Endothelial cell of umbilical vein (primary cell): ENCODE results near the gene CAPG. TPM values are rescaled to one million over a fixed set of nuclear protein-coding genes. Genes with fewer than 3 reads are reported as not detected.

Experiments used
- BruUV-seq: library from RNA; stranded (reverse); fragments of 400-500 nt; replicated peaks from 2 replicates; lab custom pipeline; 2021; lab: Mats Ljungman, UMichigan
- CTCF ChIA-PET: fragments of 300-600, 350-600 bp; sonication (Branson Sonifier 250); formaldehyde crosslinking; loops from one replicate; lab custom pipeline; 2021; ENCODE audit warnings: antibody characterized with exemption, inconsistent platforms; lab: Charles Lee
- POLR2A ChIA-PET: fragments of 300-600, 350-600 bp; sonication (Branson Sonifier 250); formaldehyde crosslinking; loops from one replicate; lab custom pipeline; 2021; ENCODE audit warnings: antibody characterized with exemption, inconsistent platforms; lab: Charles Lee
- DNase-seq: peaks from one replicate; pipeline ENCODE4 v3.0.0-alpha.2; 2011; ENCODE audit warnings: low read depth, low spot score
- FAIRE-seq: peaks from 2 replicates; lab custom pipeline; 2011; peaks lifted over from hg19 to GRCh38; lab: Jason Lieb, UNC
- H2AFZ ChIP-seq: 2 replicates; pipeline ENCODE4 v1.6.0; 2012; ENCODE audit warnings: low read depth, low read length, control low read depth, inconsistent platforms
- H3K27ac ChIP-seq: 2 replicates; pipeline ENCODE4 v1.5.1; 2011; ENCODE audit warnings: low read depth, mild to moderate bottlenecking, control low read depth, low read length, moderate library complexity; ENCODE audit not compliant: insufficient read depth
- H3K27me3 ChIP-seq, 2 experiments: 2 replicates each; pipeline versions ENCODE4 v1.6.0 to v1.6.1; 2011; ENCODE audit warnings: low read length in 2 of 2, mixed read lengths in 1 of 2; ENCODE audit not compliant: control insufficient read depth in 2 of 2, insufficient read depth in 2 of 2
- H3K36me3 ChIP-seq, 2 experiments: 2 replicates in 1 of 2; 3 replicates in 1 of 2; pipeline ENCODE4 v1.5.1; 2011; ENCODE audit warnings: low read length in 2 of 2, mild to moderate bottlenecking in 1 of 2, moderate library complexity in 1 of 2; ENCODE audit not compliant: control insufficient read depth in 2 of 2, insufficient read depth in 2 of 2; ENCODE audit errors: extremely low read depth in 1 of 2
- H3K4me1 ChIP-seq: 3 replicates; pipeline ENCODE4 v1.5.1; 2011; ENCODE audit warnings: mild to moderate bottlenecking, low read length; ENCODE audit not compliant: control insufficient read depth, insufficient read depth; ENCODE audit errors: extremely low read depth
- H3K4me2 ChIP-seq: 2 replicates; pipeline ENCODE4 v1.6.1; 2011; ENCODE audit warnings: low read length, control low read depth, mixed read lengths; ENCODE audit not compliant: insufficient read depth
- H3K4me3 ChIP-seq, 3 experiments: fragments of 200-600 bp in 1 of 3; sonication (generic), shearing (Covaris generic) in 1 of 3; replicated peaks in 1 of 3; 2 replicates each; pipeline ENCODE4 v1.5.1; 2011 to 2016; ENCODE audit warnings: control low read depth in 3 of 3, low read length in 3 of 3, mild to moderate bottlenecking in 2 of 3, inconsistent platforms in 1 of 3, low read depth in 1 of 3, moderate library complexity in 1 of 3; ENCODE audit not compliant: insufficient read depth in 1 of 3
- H3K79me2 ChIP-seq: 2 replicates; pipeline ENCODE4 v1.6.0; 2012; ENCODE audit warnings: low read length, inconsistent platforms; ENCODE audit not compliant: control insufficient read depth, insufficient read depth
- H3K9ac ChIP-seq: replicated peaks from 2 replicates; pipeline ENCODE3; 2011; ENCODE audit warnings: low read length, control low read depth; ENCODE audit not compliant: insufficient read depth; ENCODE audit errors: extremely low read depth
- H3K9me1 ChIP-seq: replicated peaks from 3 replicates; pipeline ENCODE4 v1.6.0; 2011; ENCODE audit warnings: mild to moderate bottlenecking, low read length; ENCODE audit not compliant: control insufficient read depth, insufficient read depth; ENCODE audit errors: extremely low read depth
- H3K9me3 ChIP-seq: replicated peaks from 2 replicates; pipeline ENCODE4 v1.5.1; 2012; ENCODE audit warnings: low read length, inconsistent platforms; ENCODE audit not compliant: control insufficient read depth, insufficient read depth
- H4K20me1 ChIP-seq: replicated peaks from 2 replicates; pipeline ENCODE3; 2011; ENCODE audit warnings: mild to moderate bottlenecking, low read length; ENCODE audit not compliant: control insufficient read depth, insufficient read depth; ENCODE audit errors: extremely low read depth
- FOS ChIP-seq: IDR thresholded peaks from 2 replicates; pipeline ENCODE4 v1.6.1; 2011; ENCODE audit warnings: mild to moderate bottlenecking, low read length, moderate library complexity, borderline replicate concordance; ENCODE audit not compliant: insufficient read depth
- GATA2 ChIP-seq: IDR thresholded peaks from 2 replicates; pipeline ENCODE4 v1.7.0; 2011; ENCODE audit warnings: low read depth, mild to moderate bottlenecking, moderate library complexity, mixed read lengths, low read length; ENCODE audit not compliant: insufficient read length, insufficient read depth
- JUN ChIP-seq: IDR thresholded peaks from 2 replicates; pipeline ENCODE4 v1.6.1; 2011; ENCODE audit warnings: borderline replicate concordance, low read depth; ENCODE audit not compliant: insufficient read length, insufficient read depth
- MYC ChIP-seq: IDR thresholded peaks from one replicate; pipeline ENCODE4 v1.6.1; 2011; ENCODE audit warnings: mild to moderate bottlenecking, low read depth, low read length
- POLR2A ChIP-seq: IDR thresholded peaks from 2 replicates; pipeline ENCODE4 v1.6.1; 2012; ENCODE audit warnings: low read depth, mild to moderate bottlenecking, control low read depth, low read length
- POLR2AphosphoS5 ChIP-seq: IDR thresholded peaks from 2 replicates; pipeline ENCODE4 v1.6.1; 2012; ENCODE audit warnings: low read depth, mild to moderate bottlenecking, control low read depth, low read length, moderate library complexity; ENCODE audit not compliant: insufficient read depth
- dilution Hi-C: fragments of 300-500 bp; cut with MboI; formaldehyde crosslinking; loops from one replicate; pipeline ENCODE4 v1.15.0; 2019; ENCODE audit warnings: low sequenced_read_pairs; ENCODE audit not compliant: extremely low pct_ligation_motif_present
- intact Hi-C: fragments of 100-400 bp; cut with micrococcal nuclease; formaldehyde crosslinking; loops from one replicate; pipeline ENCODE4 v1.10.0; 2022
- polyA plus RNA-seq, 4 experiments: library from polyadenylated mRNA; depleted of rRNA in 3 of 4; stranded (reverse) in 3 of 4; unstranded in 1 of 4; fragments of >200 nt; gene quantifications; 2 replicates each; pipeline versions ENCODE4 v1.2.1 to v1.2.3, GENCODE V29; 2011 to 2012; ENCODE audit warnings: missing spikeins in 1 of 4
- total RNA-seq: library from RNA; stranded (reverse); gene quantifications from 2 replicates; pipeline ENCODE4 v1.2.3, GENCODE V29; 2021
- TF ChIP-seq, protein P1 (sequence below): IDR thresholded peaks from 2 replicates; pipeline ENCODE4 v1.6.1; 2011; ENCODE audit not compliant: insufficient read depth, insufficient read length
- TF ChIP-seq, protein P2 (sequence below), 2 donors: IDR thresholded peaks; 1 replicate in 1 of 2; 2 replicates in 1 of 2; pipeline ENCODE4 v1.5.1; 2011; ENCODE audit warnings: low read length in 2 of 2, mild to moderate bottlenecking in 2 of 2, moderate library complexity in 2 of 2, control low read depth in 1 of 2, inconsistent platforms in 1 of 2, low read depth in 1 of 2; ENCODE audit not compliant: insufficient read depth in 1 of 2; ENCODE audit errors: extremely low read depth in 1 of 2

Gene CAPG
- total and polyA plus RNA-seq, 2 donors (not counting 3 experiments of a cell fraction or from before 2014, with no cell fraction given), result 107 to 115 TPM

DNA sequence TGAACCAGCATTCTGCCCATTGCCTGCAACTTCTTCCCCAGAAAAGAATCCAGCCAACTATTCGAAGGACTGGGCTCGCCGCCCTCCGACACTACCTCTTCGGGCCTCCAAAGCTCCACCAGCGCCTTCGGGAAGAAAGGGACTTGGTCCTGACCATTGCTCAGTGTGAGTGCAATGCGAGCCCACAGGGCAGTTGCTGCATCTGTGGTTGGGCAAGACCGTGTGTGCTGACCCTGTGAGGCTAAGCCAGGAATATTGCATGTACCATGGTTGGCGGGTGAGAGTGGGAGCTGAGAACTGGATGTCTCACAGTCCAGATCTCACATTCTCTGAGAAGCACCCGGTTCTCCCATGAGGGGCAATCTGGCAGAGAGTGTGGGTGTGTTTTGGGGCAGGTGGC, 39.1 kb downstream of the CAPG start:
- FAIRE-seq (no peak), DNase-seq (no peak)
- TF ChIP-seq, protein P1, sequence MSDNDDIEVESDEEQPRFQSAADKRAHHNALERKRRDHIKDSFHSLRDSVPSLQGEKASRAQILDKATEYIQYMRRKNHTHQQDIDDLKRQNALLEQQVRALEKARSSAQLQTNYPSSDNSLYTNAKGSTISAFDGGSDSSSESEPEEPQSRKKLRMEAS, result no peak
- TF ChIP-seq FOS (no peak), JUN (no peak), POLR2AphosphoS5 (no peak), POLR2A (no peak), GATA2 (no peak), MYC (no peak)
- TF ChIP-seq, protein P2, sequence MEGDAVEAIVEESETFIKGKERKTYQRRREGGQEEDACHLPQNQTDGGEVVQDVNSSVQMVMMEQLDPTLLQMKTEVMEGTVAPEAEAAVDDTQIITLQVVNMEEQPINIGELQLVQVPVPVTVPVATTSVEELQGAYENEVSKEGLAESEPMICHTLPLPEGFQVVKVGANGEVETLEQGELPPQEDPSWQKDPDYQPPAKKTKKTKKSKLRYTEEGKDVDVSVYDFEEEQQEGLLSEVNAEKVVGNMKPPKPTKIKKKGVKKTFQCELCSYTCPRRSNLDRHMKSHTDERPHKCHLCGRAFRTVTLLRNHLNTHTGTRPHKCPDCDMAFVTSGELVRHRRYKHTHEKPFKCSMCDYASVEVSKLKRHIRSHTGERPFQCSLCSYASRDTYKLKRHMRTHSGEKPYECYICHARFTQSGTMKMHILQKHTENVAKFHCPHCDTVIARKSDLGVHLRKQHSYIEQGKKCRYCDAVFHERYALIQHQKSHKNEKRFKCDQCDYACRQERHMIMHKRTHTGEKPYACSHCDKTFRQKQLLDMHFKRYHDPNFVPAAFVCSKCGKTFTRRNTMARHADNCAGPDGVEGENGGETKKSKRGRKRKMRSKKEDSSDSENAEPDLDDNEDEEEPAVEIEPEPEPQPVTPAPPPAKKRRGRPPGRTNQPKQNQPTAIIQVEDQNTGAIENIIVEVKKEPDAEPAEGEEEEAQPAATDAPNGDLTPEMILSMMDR (IDR thresholded peaks at IDR 0.05; ENCODE audit: extremely low read depth in 1 of 2, insufficient read depth in 1 of 2, low read depth in 1 of 2, low read length in 2 of 2), result no peak
- Histone ChIP-seq H3K9me1 (no peaks in the 10 kb centered on the region), H4K20me1 (no peaks in the 10 kb centered on the region), H2AFZ (no peak overlapping the region), H3K4me3 (no peak overlapping the region), H3K9ac (no peak overlapping the region), H3K27ac (no peak overlapping the region), H3K4me2 (no peak overlapping the region), H3K9me3 (no peaks in the 10 kb centered on the region), H3K27me3 (no peaks in the 10 kb centered on the region), H3K4me1 (no peaks in the 10 kb centered on the region), H3K79me2 (no peaks in the 10 kb centered on the region), H3K36me3 (no peaks in the 10 kb centered on the region)
- CTCF ChIA-PET, result interaction anchor here (0.8 to 1.3 kb wide), 2 partner anchors 22 to 37 kb away, joined by 3 read pairs; no protein-coding TSS in a partner anchor
- intact Hi-C loops, result no loop called here
- POLR2A ChIA-PET, result no interaction called here
- dilution Hi-C loops, result no loop called here
- no TSS peak for BruUV-seq
